Mammary epithelial cell (primary cell): ENCODE results near the gene CFAP65.

Experiments
- EZH2 ChIP-seq: IDR thresholded peaks from 2 replicates; pipeline ENCODE4 v1.6.1; 2012; ENCODE audit warnings: low read length, inconsistent platforms, borderline replicate concordance
- TF ChIP-seq, protein P1 (sequence below), 2 donors: IDR thresholded peaks in 1 of 2; conservative IDR thresholded peaks in 1 of 2; 2 replicates each; pipeline ENCODE4 v1.5.1; 2011 to 2012; ENCODE audit warnings: inconsistent platforms in 2 of 2, low read length in 2 of 2, mild to moderate bottlenecking in 2 of 2, control low read depth in 1 of 2, low read depth in 1 of 2; ENCODE audit not compliant: insufficient read depth in 1 of 2; ENCODE audit errors: extremely low read depth in 1 of 2

DNA sequence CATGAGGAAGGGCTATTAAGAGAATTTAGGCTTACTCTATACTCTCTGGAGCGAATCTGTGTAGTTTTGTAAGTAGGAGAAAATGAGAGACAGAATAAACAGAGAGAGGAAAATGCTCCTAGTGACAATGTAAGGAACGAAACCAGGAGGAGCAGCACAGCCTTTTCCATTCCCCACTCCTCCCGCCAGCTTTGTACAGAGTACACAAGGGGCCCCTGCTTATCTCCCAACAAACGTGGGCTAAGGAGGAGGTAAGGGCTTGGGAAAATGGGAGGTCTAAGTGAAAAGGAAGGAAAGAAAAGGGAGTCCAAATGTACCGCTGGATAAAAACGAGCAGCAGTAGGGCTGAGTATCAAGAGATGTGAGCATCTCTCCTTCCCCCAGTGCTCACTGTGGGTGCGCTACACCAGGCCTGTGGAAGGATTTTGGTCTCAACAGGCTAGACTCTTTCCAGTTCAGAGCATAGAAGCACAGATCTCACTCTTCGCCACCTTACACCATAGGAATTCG lies 31.5 kb upstream of the CFAP65 start:
- TF ChIP-seq, protein P1, sequence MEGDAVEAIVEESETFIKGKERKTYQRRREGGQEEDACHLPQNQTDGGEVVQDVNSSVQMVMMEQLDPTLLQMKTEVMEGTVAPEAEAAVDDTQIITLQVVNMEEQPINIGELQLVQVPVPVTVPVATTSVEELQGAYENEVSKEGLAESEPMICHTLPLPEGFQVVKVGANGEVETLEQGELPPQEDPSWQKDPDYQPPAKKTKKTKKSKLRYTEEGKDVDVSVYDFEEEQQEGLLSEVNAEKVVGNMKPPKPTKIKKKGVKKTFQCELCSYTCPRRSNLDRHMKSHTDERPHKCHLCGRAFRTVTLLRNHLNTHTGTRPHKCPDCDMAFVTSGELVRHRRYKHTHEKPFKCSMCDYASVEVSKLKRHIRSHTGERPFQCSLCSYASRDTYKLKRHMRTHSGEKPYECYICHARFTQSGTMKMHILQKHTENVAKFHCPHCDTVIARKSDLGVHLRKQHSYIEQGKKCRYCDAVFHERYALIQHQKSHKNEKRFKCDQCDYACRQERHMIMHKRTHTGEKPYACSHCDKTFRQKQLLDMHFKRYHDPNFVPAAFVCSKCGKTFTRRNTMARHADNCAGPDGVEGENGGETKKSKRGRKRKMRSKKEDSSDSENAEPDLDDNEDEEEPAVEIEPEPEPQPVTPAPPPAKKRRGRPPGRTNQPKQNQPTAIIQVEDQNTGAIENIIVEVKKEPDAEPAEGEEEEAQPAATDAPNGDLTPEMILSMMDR (conservative IDR thresholded peaks at IDR 0.05 in 1 of 2, IDR thresholded peaks at IDR 0.05 in 1 of 2; ENCODE audit: extremely low read depth in 1 of 2, insufficient read depth in 1 of 2, low read depth in 1 of 2, low read length in 2 of 2): no peak
- TF ChIP-seq EZH2: no peak
